Thoracic aorta (tissue), 2 donors: Measurements from ENCODE around the gene DZANK1. TPM values are rescaled to one million over a fixed set of nuclear protein-coding genes. Genes with fewer than 3 reads are reported as not detected.

Experiments
- ATAC-seq: fragments of 150-250 bp; one replicate; pipeline ENCODE4 v1.8.0; 2017; ENCODE audit warnings: low read depth; ENCODE audit not compliant: insufficient number of reproducible peaks, low FRiP score
- DNase-seq: peaks from one replicate; pipeline ENCODE4 v3.0.0-alpha.2; 2020; ENCODE audit warnings: low spot score
- H3K27ac ChIP-seq, 2 donors: fragments of 200-600 bp; sonication (generic); 1 replicate in 1 of 2; 2 replicates in 1 of 2; pipeline ENCODE4 v1.5.1; 2016; ENCODE audit warnings: mild to moderate bottlenecking in 2 of 2, moderate library complexity in 2 of 2
- H3K27me3 ChIP-seq: fragments of 200-600 bp; sonication (generic); replicated peaks from 2 replicates; pipeline ENCODE4 v1.6.0; 2016; ENCODE audit warnings: mild to moderate bottlenecking; ENCODE audit not compliant: insufficient read depth
- H3K36me3 ChIP-seq: fragments of 200-600 bp; sonication (generic); one replicate; pipeline ENCODE4 v1.5.1; 2016
- H3K4me1 ChIP-seq, 2 donors: fragments of 200-600 bp; sonication (generic); 1 replicate in 1 of 2; 2 replicates in 1 of 2; pipeline versions ENCODE4 v1.5.1 to v1.6.0; 2016; ENCODE audit warnings: low read depth in 2 of 2, mild to moderate bottlenecking in 1 of 2; ENCODE audit not compliant: control insufficient read depth in 1 of 2
- H3K4me3 ChIP-seq: fragments of 200-600 bp; sonication (generic); 2 replicates; pipeline ENCODE4 v1.5.1; 2016; ENCODE audit warnings: mild to moderate bottlenecking
- H3K9me3 ChIP-seq: fragments of 200-600 bp; sonication (generic); 2 replicates; pipeline ENCODE4 v1.5.1; 2016
- total RNA-seq, 2 donors: library from RNA; depleted of rRNA; stranded (reverse); fragments of >200 nt; gene quantifications; one replicate each; pipeline versions ENCODE4 v1.1.0 to v1.2.3, GENCODE V29; 2016
- TF ChIP-seq, protein P1 (sequence below): fragments of 200-600 bp; sonication (generic); IDR thresholded peaks from one replicate; pipeline ENCODE4 v1.5.1; 2019; ENCODE audit warnings: antibody characterized with exemption

Gene DZANK1
- 1 to 10 TPM; 3.2 to 3.7 TPM for total RNA-seq

DNA sequence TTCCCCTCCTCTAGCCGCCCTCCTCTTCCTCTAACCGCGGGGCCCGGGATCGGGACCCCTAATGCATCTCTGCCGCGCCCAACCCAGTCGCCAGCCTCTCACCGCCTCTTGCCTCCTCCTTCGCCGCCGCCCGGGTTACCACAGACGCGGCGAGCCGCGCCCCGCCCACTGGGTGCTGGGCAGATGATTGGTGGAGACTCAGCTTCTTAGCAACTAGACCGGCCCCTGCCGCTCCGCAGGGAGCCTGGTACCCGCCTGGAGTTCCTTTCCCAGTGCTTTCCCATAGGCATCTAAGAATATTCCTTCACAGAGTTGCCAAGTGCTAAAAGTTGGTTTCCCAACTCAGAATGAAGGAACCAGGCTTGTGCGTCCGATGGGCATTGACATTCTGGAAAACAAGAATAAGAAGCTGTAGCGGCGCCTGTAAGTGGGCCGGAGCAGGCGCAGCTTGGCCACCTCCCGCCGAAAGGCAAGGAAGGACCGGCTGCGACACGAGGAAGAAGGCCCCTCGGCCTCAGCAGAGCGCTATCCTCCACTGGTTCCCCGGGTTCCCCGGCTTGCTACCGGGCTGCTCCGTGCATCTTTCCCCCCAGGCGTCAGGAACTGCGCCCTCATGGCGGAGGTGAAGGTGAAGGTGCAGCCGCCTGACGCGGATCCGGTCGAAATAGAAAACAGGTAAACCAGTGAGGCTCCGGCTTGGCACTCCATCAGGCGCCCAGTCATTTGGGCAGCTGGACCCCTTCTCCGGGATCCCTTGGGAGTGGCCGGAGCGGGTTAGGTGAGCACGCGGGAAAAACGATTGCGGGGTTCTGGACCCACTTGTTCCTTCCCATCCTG is at the start of gene DZANK1, which contains the start of gene POLR3F:
Gene DZANK1, minus strand, starts transcription at position 137 of the 837 bp plus-strand sequence. CDS start 1,672 bp downstream, outside the sequence.
Gene POLR3F, plus strand, starts transcription at position 497 of the 837 bp plus-strand sequence. Its CDS starts 117 bp downstream, at position 614.
- no peaks in the 10 kb centered on the region for H3K27me3 ChIP-seq
- ATAC-seq (peak; percentile 96), DNase-seq (peak; percentile 84)
- peak within 1 kb of the TSS; percentile 84 to 93 for H3K27ac ChIP-seq
- H3K4me3 ChIP-seq: peak within 1 kb of the TSS; percentile 87
- TF ChIP-seq, protein P1, sequence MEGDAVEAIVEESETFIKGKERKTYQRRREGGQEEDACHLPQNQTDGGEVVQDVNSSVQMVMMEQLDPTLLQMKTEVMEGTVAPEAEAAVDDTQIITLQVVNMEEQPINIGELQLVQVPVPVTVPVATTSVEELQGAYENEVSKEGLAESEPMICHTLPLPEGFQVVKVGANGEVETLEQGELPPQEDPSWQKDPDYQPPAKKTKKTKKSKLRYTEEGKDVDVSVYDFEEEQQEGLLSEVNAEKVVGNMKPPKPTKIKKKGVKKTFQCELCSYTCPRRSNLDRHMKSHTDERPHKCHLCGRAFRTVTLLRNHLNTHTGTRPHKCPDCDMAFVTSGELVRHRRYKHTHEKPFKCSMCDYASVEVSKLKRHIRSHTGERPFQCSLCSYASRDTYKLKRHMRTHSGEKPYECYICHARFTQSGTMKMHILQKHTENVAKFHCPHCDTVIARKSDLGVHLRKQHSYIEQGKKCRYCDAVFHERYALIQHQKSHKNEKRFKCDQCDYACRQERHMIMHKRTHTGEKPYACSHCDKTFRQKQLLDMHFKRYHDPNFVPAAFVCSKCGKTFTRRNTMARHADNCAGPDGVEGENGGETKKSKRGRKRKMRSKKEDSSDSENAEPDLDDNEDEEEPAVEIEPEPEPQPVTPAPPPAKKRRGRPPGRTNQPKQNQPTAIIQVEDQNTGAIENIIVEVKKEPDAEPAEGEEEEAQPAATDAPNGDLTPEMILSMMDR: no peak
- H3K9me3 ChIP-seq: no peaks in the 10 kb centered on the region
- H3K36me3 ChIP-seq: no peaks in the 10 kb centered on the region
- peaks cover 8 to 19% of the 10 kb centered on the region in 2 donors for H3K4me1 ChIP-seq

- peaks cover 22% of the 10 kb centered on the region for H3K36me3 ChIP-seq
These were observed 49.1 kb upstream of the DZANK1 start for GRCh38 chr20:18515973-18516372.

DNA sequence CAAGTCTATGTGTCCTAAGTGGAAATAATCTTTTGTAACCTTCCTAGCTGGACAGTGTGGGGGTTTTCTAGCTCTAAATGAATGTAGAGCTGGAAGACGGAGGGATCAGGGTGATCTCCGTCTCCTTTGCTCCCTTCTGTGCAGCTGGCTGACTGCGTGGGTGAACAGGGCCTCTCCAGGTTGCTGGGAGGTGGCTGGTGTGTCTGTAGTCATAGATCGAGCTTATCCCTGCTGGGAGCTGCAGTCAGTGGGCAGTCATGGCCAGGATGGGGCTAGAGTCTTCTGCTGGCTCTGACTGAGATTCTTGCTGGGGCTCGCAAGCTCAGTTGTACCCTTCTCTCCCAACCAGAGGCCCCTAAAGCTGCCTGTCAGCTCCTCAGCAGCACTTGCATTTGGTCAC is 47.3 kb upstream of the DZANK1 start:
- no peaks in the 10 kb centered on the region for H3K4me1 ChIP-seq
- no peak for DNase-seq
- no peak for ATAC-seq
- H3K4me3 ChIP-seq: no peak overlapping the region
- no peaks in the 10 kb centered on the region for H3K27me3 ChIP-seq
- H3K36me3 ChIP-seq: peaks cover 22% of the 10 kb centered on the region
- no peak overlapping the region for H3K27ac ChIP-seq
- no peaks in the 10 kb centered on the region for H3K9me3 ChIP-seq
- TF ChIP-seq, protein P1: no peak

More at GRCh38 chr20:18515973-18516372, 49.1 kb upstream of the DZANK1 start:
- Histone ChIP-seq H3K4me3 (no peak overlapping the region), H3K9me3 (no peaks in the 10 kb centered on the region), H3K27ac (no peak overlapping the region), H3K27me3 (no peaks in the 10 kb centered on the region), H3K4me1 (no peaks in the 10 kb centered on the region)
- TF ChIP-seq, protein P1: no peak
- ATAC-seq: no peak
- no peak for DNase-seq

DNA sequence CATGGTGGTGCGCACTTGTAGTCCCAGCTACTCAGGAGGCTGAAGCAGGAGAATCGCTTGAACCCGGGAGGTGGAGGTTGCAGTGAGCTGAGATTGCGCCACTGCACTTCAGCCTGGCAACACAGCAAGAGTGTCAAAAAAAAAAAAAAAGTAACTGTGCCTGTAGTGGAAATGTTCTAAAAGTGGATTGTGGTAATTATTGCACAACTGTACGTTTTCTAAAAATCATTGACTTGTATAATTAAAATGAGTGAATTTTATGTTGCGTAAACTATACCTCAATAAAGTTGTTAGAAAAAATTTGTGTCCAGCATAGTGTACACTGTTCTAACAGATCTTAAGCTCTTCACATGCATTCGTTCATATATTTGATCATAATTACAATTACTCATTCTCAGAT is 46.4 kb upstream of the DZANK1 start:
- DNase-seq (no peak), ATAC-seq (no peak)
- peaks cover 22% of the 10 kb centered on the region for H3K36me3 ChIP-seq
- H3K9me3 ChIP-seq: no peaks in the 10 kb centered on the region
- TF ChIP-seq, protein P1: no peak
- H3K4me1 ChIP-seq: peaks cover 3 to 4% of the 10 kb centered on the region in 2 donors
- no peak overlapping the region for H3K27ac ChIP-seq
- H3K27me3 ChIP-seq: no peaks in the 10 kb centered on the region
- no peak overlapping the region for H3K4me3 ChIP-seq

DNA sequence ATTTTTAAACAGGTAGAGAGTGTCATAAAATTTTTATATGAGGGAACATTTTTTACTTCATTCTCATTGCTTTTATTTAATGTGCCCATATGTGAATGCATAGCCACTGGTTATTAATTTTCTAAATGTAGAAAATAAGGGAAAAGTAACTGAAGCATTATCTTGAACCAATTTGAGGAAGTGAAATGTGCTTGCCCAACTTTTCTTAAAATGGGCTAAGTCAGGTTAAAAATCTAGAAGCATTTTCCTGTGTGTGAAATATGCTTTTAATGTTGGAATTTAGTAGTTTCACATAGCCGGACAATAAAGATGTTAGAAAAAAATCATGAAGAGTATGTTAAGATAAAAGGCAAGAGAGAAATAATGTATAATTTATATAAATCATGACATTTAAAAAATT is 44.7 kb upstream of the DZANK1 start:
- no peak overlapping the region for H3K4me3 ChIP-seq
- DNase-seq (no peak), ATAC-seq (no peak)
- H3K27ac ChIP-seq: no peak overlapping the region
- no peaks in the 10 kb centered on the region for H3K9me3 ChIP-seq
- peaks cover 5 to 9% of the 10 kb centered on the region in 2 donors for H3K4me1 ChIP-seq
- TF ChIP-seq, protein P1: no peak
- peaks cover 18% of the 10 kb centered on the region for H3K36me3 ChIP-seq
- no peaks in the 10 kb centered on the region for H3K27me3 ChIP-seq
